Skeletal muscle cell (primary cell): ENCODE data around the gene TESK2.
A peak's percentile ranks its signal among the peaks of the same experiment; 100 is the strongest.

Experiments
- DNase-seq: peaks from one replicate; pipeline ENCODE4 v3.0.0-alpha.2; 2010; ENCODE audit warnings: low read depth
- H3K4me3 ChIP-seq: 2 replicates; pipeline ENCODE4 v1.5.1; 2011; ENCODE audit warnings: low read depth, mild to moderate bottlenecking, control low read depth, low read length, moderate library complexity

The TESK2 gene

DNA sequence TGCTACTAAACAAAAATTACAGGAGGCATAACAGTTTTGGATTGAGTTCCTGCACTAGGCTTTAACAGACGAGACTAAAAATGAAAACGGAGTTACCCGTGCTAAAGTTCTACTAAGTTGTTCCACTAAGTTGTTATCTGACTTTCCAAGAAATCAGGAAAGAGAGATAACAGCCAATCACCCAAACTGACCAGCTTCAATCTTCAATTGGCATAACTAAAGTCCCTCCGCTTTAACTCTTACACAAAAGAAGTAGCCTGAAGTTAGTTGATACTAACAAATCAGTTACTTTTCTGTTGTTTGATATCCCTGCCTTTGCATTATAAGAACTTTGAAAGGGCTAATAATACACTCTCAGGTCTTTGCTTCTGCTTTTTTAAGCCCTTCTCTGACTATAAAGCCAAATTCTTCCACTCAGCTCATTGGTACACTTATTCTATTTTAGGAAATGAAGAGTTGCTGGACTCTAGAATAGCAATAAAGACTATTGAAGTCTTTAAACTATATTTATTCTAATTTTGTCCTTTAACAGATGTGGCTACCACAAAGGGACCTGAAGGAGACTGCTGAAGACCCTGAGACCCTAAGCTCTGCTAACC, 61.3 kb downstream of the TESK2 start:
- no peak for DNase-seq
- H3K4me3 ChIP-seq, result no peak overlapping the region

DNA sequence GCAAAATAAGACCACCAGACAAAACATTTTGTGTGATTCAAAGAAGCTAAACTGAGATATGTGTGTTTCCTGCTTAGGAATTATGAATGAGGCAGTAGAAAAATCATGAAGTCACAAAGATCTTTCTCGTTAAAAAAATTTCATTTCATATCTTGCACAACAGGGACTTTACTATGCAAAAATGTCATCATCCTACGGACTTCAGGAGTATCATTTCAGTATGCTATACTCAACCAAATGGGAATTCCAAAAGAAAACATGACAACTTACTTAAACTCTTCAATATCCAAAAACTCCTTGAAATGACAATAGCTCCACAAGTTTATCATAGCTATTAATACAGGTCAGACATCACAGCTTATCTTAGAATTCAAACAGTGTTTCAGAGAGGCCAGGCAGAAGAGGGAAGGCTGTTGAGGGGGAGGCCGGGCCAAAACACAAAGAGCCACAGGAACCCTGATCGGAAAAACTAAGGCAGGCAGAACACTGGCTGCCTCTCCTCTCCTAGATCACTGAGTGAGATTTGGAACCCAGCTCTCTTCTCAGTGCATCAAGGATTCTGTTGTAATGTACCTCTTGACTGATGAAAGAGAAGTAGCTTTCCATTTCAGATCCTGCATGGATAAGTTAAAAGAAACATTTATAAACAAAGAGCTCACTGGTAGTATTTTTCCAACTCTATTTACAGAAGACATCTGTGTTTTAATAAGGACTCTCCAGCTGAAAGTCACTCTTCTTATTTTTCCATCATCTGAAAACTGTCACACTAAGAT, 66.9 kb downstream of the TESK2 start:
- no peak overlapping the region for H3K4me3 ChIP-seq
- no peak for DNase-seq

DNA sequence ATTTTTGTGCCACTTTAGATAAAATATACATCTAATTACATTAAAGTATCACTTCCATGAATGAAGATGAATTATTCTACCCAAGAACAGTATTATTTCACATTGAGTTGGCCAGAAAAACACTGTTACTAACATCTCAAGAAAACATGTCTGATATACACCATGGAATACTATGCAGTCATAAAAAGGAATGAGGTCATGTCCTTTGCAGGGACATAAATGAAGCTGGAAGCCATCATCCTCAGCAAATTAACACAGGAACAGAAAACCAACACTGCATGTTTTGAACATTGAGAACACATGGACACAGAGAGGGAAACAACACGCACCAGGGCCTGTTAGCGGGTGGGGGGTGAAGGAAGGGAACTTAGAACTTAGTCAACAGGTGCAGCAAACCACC, 69.0 kb downstream of the TESK2 start:
- H3K4me3 ChIP-seq, result no peak overlapping the region

DNA sequence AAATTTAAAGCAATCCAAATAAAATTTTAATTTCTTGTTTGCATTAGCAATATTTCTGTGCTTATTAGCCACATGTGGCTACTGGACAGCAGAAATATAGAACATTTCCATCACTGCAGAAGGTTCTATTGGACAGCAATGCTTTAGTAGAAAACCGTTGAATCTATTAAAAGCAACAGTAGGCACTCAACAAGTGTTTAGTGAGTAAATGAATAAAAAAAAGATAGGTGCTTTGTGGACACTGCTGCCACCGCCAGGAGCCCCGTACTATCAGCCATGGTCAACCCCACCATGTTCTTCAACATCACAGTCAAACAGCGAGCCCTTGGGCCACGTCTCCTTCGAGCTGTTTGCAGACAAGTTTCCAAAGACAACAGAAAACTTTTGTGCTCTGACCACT, 76.2 kb downstream of the TESK2 start:
- no peak overlapping the region for H3K4me3 ChIP-seq
- DNase-seq, result no peak

More for the DNA sequence above, 69.0 kb downstream of the TESK2 start:
- DNase-seq, result no peak

DNA sequence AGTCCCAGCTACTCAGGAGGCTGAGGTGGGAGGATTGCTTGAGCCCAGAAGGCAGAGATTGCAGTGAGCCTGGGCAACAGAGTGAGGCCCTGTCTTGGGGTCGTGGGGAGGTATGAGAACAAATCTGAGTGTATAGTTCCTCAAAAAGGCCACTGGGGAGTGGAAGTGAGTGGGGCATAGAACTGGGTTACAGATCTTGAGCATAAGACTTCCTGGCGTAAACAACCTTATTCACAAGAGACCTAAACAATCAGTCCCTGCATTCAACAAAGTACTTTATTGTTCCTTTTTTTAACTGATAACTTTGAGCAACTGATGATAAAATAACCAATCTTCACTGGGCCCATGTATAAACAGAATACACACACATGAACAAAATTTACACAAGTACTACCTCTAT, 78.1 kb downstream of the TESK2 start:
- DNase-seq, result no peak
- H3K4me3 ChIP-seq, result no peak overlapping the region

DNA sequence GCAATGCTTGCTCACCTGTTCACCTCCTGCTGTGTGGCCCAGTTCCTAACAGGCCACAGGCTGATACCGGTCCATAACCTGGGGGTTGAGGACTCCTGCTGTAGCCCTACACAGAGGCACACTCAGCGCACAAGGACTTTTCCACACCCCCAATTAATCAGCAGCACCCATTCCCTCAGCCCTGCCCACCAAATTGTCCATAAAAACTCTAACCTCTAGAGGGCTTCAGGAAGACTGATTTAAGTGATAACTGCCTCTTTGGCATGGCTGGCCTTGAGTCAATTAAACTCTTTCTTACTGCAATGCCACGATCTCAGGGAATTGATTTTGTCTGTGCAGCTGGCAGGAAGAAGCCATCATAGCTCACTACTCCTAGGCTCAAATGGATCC, 79.5 kb downstream of the TESK2 start:
- no peak overlapping the region for H3K4me3 ChIP-seq
- DNase-seq, result no peak

DNA sequence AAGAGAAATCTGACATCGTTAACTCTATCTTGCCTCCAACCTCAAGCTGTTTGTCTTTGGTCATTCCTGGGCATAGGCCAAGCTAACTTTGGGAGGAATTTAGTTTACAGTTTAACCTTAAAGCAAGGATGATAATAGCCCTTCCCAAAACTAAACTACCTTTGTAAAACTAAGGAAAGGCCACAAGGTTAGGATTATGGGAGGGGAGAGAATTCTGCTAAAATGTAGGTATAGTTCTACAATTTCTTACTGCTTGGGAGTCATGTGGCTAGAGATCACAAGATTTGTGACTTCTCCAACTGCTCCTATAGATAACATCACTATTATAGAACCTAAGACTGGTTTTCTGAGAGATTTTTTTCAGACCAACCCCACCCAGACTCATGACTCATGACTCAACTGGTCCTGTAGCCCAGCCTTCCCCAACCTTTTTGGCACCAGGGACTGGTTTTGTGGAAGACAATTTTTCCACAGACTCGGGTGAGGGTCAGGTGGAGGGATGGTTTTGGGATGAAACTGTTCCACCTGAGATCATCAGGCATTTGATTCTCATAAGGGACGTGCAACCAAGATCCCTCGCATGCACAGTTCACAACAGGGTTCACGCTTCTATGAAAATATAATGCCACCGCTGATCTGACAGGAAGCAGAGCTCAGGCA, 80.0 kb downstream of the TESK2 start:
- DNase-seq, result no peak
- H3K4me3 ChIP-seq, result no peak overlapping the region

DNA sequence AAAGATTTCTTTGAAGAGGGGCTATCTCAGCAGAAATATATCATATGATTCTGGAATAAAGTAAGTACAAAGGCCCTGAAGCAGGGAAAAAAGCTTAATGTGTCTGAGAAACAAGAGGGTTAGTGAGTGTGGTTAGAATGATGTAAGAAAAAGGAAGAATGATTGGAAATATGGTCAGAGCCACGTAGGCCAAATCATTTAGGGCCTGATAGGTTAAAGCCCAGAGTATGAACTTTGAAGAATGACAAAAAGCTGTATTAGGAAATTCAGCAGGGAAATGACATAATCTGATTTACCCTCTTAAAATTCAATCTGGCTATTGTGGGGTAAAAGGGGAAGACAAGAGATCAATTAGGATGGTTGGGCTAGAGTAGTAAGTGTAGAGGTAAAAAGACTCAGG, 81.7 kb downstream of the TESK2 start:
- H3K4me3 ChIP-seq, result no peak overlapping the region
- DNase-seq, result no peak

DNA sequence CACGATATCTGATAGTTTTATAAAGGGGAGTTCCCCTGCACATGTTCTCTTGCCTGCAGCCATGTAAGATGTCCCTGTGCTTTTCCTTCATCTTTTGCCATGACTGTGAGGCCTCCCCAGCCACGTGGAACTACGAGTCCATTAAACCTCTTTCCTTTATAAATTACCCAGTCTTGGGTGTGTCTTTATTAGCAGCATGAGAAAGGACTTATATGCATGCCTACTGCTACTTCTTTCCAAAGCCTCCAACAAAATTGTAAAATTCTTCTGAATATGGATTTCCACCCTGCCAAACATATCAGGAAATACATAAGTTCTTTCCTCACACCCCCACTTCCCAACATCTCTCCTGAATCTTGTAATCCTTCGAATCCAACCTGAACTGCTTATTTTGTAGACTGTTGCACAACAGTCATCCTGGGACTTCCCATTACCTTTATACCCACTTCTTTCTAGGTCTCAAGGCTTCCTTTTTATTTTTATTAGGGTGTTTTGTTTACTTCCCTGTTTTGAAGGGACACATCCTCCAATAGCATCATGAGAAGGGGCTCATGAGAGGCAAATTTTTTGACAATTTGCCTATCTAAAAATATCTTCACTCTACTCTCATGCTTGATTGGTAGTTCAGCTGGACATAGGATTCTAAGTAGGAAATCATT, 83.2 kb downstream of the TESK2 start:
- no peak overlapping the region for H3K4me3 ChIP-seq
- no peak for DNase-seq

DNA sequence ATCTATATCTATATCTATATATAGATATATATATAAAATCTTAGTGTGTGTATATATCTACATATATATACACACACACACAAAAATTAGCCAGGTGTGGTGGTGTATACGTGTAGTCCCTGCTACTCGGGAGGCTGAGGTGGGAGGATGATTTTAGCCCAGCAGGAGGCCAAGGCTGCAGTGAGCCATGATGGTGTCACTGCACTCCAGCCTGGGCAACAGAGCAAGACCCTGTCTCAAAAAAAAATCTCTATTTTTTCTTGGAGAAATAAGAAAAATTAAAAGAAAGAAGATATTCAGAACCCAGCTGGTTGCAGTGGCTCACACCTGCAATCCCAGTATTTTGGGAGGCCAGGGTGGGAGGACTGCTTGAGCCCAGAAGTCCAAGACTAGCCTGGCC, 85.3 kb downstream of the TESK2 start:
- no peak overlapping the region for H3K4me3 ChIP-seq
- DNase-seq, result no peak

DNA sequence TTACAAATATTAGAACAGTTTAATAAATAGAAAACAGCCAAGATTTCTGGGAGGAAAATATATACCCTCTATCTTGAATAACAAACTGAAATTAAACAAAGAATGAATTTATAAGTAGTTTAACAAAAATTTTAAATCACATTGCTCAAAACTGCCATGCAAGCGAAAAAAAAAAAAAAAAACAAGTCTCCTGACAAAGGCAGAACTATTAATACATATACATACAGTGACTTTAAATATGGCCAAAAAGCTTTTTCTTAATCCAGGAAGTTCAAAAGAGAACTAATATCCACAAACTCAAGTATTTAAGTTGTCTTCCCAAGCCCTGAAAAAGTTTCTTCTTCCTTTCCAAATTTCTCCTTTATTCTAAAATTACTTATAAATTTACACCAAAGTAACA, 87.2 kb downstream of the TESK2 start:
- DNase-seq, result no peak
- H3K4me3 ChIP-seq, result no peak overlapping the region

DNA sequence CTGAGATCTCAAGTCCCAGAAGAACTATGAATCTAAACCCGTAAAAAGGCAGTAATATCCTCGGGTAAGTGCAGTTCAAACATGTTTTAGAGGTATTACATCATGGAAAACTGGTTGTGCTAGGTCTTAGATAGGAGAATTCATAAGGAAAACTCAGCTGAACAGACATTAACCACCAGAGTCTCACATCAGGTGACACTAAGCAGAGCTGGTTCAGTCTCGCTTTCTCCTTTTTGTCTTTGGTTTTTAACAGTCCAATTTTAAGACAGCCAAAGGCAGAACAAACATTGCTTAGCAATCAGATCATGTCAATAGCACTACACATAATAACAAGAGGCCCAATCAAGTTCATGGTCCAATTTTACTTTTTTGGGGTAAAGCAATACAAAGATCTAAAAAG, 87.7 kb downstream of the TESK2 start:
- DNase-seq, result no peak
- no peak overlapping the region for H3K4me3 ChIP-seq

DNA sequence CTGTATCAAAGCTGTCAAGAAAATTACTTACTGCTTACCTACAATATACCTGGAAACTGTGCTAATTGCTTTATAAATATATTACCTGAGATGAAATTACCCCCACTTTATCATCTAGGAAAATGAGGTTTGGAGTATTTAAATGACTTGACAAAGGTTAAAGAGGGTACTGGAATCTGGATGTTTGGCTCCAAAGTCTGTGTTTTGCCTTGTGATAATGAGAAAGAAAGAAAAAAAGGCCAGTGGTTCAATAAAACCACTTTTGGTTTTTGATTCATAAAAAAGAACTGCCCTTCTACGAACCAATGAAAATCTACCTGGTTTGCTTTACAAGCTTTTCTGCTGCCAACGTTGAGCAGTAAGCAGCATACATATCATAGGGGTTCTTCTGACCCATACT, 89.4 kb downstream of the TESK2 start:
- no peak for DNase-seq
- H3K4me3 ChIP-seq, result no peak overlapping the region

DNA sequence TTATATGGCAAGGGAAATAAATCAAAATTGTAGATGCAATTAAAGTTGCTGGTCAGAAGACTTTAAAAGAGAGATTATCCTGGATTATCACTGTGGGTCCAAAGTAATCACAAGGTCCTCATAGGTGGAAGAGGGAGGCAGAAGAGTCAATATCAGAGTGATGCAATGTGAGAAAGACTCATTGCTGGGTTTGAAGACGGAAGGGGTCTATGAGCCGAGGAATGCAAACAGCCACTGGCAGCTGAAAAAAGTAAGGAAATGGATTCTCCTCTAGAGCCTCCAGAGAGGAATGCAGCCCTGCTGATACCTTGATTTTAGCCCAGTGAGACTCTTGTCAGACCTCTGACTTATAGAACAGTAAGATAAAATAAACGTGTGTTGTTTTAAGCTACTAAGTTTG, 90.9 kb downstream of the TESK2 start:
- no peak for DNase-seq
- H3K4me3 ChIP-seq, result no peak overlapping the region

DNA sequence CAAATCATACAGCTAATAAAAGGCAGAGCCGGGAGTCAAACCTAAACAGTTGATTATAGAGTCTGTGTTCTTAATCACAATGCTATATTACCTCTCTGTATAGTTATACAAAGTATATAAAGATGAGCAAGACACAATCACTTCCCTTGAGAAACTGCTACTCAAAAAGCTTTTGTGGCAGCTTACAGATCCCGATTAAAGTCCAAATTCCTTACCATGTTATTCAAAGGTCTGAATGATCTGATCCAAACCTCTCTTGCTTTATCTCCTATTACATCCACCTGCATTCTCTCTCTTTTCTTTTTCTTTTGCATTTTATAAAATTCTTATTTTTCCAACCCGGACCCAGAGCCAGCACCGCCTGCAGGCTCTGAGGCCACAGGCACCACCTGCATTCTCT, 93.7 kb downstream of the TESK2 start:
- no peak for DNase-seq

DNA sequence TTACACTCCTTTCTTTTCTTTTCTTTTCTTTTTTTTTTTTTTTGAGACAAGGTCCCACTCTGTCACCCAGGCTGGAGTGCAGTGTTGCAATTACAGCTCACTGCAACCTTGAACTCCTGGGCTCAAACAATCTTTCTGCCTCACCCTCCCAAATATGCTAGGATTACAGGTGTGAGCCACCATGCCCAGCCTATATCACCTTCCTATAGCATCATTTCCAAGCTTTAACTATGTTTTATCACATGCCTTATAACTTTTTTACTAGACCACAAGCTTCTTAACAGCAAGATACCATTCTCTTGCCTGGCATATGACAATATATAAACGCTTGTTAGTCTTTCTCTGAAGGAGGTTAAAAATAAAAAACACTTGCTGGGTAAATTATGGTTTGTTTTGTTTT, 95.4 kb downstream of the TESK2 start:
- DNase-seq, result no peak

More for the DNA sequence above, 93.7 kb downstream of the TESK2 start:
- H3K4me3 ChIP-seq, result no peak overlapping the region

DNA sequence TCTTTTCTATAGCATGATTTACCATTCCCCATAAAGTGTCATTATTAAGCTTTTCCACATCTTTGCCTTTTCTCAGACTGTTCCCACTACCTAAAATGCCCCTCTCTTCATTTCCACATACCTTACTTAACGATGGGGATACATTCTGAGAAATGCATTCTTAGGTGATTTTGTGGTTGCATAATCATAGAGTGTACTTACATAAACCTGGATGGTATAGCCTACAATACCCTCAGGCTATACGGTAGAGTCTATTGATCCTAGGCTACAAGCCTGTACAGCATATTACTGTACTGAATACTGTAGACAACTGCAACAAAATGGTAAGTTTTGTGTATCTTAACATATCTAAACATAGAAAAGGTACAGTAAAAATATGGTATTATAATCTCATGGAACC, 95.9 kb downstream of the TESK2 start:
- no peak overlapping the region for H3K4me3 ChIP-seq
- no peak for DNase-seq

More for the DNA sequence above, 95.4 kb downstream of the TESK2 start:
- no peak overlapping the region for H3K4me3 ChIP-seq

DNA sequence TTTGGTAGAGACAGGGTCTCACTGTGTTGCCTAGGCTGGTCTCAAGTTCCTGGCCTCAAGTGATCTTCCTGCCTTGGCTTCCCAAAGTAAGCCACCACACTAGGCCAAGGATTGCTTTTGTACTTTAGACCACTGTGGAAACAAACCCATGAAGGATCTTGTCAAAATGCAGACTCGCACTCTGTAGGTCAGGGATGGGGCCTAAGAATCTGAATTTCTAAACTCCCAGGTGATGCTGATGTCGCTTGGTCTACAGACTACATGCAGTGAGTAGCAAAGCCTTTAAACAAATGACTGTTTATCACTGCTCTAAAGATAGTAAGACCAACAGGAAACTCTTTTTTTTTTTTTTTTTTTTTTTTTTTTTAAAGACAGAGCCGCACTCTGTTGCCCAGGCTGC, 96.6 kb downstream of the TESK2 start:
- H3K4me3 ChIP-seq, result no peak overlapping the region
- DNase-seq, result no peak

DNA sequence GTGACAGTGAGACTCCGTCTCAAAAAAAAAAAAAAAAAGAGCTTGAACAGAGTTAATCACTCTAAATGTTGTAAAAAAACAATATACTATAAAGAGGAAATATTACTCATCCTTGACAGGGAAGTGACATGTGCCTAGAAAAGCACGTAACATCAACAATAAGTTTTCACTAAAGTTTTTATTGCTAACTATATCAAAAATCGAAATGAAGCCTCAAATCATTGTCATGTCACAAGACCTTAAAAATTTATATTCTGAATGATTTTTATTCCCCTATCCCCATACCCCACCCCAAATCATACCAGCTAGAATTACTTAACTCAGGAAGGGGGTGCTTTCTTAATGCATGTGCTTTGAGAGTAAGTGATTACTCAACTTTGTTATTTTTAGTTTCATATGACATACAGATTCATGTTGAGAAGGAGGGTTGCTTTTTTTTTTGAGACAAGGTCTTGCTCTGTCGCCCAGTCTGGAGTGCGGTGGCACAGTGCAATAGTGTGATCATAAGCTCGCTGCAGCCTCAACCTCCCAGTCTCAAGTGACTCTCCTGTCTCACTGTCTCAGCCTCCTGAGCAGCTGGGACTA, 97.2 kb downstream of the TESK2 start:
- H3K4me3 ChIP-seq, result no peak overlapping the region
- peak; percentile 2 for DNase-seq

DNA sequence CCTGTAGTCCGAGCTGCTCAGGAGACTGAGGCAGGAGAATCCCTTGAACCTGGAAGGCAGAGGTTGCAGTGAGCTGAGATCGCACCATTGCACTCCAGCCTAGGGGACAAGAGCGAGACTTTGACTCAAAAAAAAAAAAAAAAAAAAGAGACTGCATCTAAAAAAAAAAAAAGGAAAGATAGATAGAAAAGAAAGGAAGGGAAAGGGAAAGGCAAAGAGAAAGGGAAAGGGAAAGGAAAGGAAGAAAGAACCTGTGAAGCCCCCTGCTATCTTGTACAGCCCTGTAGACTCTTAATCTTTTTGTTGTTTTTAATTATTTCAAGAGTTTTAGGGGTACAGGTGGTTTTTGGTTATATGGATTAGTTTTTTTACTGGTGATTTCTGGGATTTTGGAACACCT, 104.7 kb downstream of the TESK2 start:
- DNase-seq, result no peak
- no peak overlapping the region for H3K4me3 ChIP-seq
